ENCODE results near the gene MUC6.

The MUC6 gene, protein sequence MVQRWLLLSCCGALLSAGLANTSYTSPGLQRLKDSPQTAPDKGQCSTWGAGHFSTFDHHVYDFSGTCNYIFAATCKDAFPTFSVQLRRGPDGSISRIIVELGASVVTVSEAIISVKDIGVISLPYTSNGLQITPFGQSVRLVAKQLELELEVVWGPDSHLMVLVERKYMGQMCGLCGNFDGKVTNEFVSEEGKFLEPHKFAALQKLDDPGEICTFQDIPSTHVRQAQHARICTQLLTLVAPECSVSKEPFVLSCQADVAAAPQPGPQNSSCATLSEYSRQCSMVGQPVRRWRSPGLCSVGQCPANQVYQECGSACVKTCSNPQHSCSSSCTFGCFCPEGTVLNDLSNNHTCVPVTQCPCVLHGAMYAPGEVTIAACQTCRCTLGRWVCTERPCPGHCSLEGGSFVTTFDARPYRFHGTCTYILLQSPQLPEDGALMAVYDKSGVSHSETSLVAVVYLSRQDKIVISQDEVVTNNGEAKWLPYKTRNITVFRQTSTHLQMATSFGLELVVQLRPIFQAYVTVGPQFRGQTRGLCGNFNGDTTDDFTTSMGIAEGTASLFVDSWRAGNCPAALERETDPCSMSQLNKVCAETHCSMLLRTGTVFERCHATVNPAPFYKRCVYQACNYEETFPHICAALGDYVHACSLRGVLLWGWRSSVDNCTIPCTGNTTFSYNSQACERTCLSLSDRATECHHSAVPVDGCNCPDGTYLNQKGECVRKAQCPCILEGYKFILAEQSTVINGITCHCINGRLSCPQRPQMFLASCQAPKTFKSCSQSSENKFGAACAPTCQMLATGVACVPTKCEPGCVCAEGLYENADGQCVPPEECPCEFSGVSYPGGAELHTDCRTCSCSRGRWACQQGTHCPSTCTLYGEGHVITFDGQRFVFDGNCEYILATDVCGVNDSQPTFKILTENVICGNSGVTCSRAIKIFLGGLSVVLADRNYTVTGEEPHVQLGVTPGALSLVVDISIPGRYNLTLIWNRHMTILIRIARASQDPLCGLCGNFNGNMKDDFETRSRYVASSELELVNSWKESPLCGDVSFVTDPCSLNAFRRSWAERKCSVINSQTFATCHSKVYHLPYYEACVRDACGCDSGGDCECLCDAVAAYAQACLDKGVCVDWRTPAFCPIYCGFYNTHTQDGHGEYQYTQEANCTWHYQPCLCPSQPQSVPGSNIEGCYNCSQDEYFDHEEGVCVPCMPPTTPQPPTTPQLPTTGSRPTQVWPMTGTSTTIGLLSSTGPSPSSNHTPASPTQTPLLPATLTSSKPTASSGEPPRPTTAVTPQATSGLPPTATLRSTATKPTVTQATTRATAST (N-terminal part only)

DNA sequence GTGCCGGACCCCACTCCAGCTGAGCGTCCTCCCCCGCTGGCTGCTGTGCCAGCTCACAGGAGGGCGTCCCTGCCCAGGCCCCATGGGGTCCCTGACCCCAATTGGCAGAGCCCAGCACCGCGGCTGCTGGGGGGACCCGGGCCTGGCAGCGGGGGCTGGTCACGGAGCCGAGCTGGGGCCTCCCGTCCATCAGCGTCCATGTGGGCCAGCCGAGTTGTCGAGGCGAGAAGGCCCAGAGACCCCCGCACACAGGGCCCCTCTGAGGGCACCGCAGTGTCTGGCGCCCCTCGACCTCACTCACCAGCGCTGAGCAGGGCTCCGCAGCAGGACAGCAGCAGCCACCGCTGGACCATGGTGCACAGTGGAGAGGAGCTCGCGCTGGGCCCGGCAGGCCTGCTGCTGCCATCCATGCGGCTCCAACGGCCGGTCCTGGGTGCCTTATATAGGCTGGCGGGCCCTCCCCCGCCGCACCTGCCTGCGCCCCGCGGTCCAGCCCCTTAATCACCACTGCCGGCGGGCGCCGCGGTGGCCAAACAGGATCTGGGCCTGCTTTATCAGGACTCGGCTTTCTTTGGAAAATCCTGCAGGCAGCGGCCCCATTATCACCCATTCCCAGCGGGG lies at the start of gene MUC6:
Gene MUC6 (minus strand): TSS at position 416 of the 621 bp plus-strand sequence. CDS start 63 bp downstream, at position 353.
- DNase-seq (ENCODE audit: low read depth): no peak

DNA sequence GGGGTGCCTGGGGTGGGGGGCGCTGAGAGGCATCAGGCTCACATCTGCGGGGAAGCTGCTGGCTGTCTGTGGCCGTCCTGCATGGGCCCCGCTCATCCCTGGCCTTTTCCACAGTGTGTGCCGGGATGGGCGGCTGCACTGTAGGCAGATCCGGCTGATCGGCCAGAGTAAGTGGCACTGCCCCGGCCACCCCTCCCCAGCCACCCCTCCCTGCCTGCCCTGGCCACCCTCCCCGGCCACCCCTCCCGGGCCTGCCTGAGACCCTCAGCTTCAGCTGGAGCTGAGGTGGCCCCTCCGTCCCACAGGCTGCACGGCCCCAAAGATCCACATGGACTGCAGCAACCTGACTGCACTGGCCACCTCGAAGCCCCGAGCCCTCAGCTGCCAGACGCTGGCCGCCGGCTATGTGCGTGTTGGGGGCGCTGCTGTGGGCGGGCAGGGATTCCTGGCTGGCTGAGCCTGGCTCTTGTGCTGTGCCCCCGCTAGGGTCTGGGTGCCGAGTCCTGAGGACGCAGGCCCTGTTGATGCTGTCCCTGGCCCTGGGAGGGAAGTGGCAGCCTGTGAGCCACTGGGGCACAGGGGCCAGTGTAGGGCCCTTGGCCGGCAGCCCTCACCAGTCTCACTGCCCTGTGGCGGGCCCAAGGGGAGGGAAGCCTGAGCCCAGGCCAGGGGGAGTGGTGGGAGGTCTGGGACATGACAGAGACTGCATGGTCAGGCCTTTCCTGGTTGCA lies 49.1 kb upstream of the MUC6 start:
- no peak for DNase-seq (ENCODE audit: low read depth)

DNA sequence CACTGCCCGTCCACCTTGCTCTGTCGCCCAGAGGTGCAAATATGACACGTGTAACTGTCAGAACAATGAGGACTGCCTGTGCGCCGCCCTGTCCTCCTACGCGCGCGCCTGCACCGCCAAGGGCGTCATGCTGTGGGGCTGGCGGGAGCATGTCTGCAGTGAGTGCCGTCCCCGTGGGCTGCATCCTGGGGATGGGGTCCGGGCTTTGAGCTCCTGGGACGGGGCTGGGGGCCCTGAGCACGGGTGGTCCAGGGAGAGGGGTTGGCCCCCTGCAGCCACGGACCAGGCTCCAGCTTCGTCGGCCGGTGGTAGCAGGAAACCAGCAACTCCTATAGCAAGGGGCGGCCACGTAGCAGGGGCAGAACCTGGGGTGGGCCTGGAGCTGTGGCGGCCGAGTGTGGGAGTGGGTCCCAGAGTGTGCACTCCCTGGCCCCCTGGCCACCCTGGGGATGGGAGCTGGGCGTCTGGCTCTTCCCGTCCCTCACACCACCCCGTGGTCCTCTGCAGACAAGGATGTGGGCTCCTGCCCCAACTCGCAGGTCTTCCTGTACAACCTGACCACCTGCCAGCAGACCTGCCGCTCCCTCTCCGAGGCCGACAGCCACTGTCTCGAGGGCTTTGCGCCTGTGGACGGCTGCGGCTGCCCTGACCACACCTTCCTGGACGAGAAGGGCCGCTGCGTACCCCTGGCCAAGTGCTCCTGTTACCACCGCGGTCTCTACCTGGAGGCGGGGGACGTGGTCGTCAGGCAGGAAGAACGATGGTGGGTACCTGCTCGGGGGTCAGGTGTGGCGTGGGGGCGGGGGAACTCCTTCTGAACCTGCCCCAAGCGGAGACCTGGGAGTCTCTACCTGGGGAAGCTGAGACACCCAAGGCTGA lies 48.3 kb upstream of the MUC6 start:
- no peak for DNase-seq (ENCODE audit: low read depth)

DNA sequence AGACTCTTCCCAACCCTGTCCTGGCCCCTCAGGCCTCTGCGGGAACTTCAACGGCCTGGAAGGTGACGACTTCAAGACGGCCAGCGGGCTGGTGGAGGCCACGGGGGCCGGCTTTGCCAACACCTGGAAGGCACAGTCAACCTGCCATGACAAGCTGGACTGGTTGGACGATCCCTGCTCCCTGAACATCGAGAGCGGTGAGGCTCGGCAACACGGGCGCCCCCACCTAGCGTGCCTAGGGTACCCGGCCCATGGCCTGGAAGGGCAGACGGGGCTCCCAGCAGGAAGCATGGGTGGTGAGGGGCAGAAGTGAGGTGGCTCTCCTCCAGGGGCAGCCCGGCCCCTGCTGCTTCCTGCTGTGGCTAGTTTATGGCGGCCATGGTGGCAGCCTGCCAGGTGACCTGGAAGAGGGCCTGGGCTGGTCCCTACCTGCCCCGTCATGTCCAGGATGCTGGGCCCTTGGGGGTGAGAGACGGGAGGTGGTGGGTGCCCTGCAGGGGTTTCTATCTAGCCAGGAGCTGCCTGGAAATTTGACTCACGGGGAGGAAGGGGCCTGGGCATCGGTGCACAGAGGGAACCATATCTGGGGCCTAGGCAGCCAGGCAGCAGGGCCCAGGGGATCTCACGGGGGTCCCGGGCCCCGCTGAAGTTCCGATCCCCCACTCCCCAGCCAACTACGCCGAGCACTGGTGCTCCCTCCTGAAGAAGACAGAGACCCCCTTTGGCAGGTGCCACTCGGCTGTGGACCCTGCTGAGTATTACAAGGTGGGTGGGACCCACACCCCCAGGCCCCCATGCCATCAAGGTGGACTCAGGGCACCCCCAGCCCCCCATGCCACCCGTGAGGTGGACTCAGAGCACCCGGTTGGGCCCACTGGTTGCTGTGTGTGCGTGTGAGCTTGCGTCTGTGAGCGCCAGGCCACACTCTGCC lies 47.4 kb upstream of the MUC6 start:
- DNase-seq (ENCODE audit: low read depth): no peak

DNA sequence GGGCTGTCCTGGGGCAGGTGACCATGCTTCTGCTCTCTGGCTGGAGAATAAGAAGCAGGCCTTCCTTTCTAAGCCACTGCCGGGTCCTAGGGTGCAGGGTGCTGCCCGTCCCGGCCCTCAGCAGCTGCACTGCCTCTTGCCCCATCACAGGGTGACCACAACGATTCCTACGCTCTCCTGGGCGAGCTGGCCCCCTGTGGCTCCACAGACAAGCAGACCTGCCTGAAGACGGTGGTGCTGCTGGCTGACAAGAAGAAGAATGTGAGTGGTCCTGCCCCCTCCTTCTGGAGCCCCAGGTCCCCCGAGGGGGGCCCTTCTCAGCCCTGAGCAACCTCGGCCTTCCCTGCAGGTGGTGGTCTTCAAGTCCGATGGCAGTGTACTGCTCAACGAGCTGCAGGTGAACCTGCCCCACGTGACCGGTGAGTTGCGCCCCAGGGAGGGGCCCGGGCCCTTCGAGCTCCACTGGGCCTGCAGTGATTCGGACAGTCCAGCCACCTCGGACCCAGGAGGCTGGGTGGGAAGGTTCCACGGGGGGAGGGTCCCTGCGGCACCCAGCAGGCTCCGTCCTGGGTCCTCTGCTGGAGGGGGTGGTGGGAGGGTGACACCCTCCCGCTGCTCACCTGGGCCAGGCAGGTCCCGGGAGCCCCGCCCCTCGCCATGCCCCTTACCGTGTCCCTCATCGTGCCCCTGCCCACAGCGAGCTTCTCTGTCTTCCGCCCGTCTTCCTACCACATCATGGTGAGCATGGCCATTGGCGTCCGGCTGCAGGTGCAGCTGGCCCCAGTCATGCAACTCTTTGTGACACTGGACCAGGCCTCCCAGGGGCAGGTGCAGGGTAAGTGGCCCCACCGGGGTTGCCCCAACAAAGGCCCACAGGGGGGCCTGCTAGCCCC lies 46.5 kb upstream of the MUC6 start:
- no peak for DNase-seq (ENCODE audit: low read depth)

DNA sequence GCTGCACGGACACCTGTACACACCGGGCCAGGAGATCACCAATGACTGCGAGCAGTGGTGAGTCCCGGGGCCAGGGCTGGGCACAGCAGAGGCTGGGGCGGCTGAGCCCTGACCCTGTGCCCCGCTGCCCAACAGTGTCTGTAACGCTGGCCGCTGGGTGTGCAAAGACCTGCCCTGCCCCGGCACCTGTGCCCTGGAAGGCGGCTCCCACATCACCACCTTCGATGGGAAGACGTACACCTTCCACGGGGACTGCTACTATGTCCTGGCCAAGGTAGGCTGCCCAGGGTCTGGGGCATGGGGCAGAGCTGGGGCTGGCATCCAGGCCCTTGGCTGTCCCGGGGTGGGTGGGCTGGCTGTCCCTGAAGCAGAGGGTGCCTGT lies 45.8 kb upstream of the MUC6 start:
- DNase-seq (ENCODE audit: low read depth): no peak

DNA sequence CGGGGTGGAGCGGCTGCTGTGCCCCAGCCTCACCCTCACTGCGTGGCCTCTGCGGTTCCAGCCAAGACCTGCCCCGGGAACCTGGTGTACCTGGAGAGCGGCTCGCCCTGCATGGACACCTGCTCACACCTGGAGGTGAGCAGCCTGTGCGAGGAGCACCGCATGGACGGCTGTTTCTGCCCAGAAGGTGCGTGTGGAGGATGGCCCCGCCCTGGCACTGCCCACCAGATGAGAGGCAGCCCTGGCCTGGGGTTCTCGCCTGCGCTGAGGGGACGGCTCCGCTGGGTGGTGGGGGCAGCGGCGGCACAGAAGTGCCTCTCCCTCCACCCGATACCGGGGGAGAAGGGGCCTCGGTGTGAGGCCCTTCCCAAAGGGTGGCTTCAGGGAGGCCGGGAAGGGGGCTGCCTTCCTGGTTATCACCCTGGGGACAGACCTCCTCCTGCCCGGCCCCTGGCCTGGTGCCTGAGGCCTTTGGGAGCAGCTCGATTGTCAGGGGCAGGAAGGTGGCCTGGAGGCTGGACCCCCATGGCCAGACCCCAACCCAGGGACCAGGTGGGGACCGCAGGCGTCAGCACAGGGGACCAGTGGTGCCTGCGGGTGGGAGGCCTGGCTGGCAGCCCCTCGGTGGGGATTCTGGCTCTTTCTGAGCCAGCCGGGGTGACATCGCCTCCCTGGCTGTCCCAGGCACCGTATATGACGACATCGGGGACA lies 45.2 kb upstream of the MUC6 start:
- DNase-seq (ENCODE audit: low read depth): no peak

DNA sequence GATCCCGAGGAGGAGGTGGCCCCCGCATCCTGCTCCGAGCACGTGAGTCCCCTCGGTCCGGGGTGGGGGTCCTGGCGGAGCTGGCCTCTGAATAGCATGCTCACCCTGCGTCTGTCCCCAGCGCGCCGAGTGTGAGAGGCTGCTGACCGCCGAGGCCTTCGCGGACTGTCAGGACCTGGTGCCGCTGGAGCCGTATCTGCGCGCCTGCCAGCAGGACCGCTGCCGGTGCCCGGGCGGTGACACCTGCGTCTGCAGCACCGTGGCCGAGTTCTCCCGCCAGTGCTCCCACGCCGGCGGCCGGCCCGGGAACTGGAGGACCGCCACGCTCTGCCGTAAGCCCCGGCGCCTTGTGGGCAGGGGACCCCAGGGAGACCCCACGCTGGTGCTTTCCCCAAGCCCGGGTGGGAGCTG lies 41.7 kb upstream of the MUC6 start:
- DNase-seq (ENCODE audit: low read depth): no peak

DNA sequence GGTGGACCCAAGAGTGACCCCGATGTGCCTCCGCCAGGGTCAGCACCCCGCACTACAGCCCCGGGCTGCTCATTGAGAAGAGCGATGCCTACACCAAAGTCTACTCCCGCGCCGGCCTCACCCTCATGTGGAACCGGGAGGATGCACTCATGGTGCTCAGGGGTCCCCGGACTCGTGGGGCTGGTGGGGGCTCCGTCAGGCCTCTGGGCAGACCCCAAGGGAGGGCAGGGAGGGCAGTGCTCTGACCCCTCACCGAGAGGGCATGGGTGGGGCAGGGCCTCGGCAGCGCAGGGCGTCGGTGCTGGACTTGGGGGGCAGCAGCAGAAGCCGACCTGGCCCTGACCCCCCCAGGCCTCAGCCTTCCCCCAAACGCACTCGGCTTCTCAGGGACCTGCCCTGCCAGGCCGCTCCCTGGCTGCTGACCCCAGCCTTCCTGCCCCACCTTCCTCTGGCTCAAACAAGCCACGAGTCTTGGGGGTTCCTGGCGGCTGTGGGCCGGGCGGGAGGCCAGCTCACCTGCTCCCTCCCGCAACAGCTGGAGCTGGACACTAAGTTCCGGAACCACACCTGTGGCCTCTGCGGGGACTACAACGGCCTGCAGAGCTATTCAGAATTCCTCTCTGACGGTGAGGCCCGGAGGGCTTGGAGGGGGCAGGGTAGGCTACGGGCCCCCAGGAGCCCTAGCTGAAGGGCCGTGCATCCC lies 41.0 kb upstream of the MUC6 start:
- DNase-seq (ENCODE audit: low read depth): no peak

DNA sequence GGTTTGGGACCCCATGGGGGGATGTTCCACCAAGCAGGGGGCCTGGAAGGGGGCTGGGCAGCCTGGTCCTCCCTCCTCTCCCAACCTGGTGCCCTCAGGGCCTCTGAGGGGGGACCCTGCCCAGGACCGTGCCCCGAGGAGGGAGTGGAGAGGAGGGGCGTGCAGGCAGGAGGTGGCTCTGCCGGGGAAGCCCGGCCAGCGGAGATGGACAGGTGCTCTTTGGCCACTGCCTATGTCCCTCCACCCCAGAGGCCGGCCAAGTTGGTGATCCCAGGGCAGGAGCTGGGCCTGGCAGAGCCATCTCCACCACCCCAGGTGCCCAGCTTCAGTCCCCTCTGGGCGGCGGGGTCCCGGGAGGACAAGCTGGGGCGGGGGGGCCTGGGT lies 40.5 kb upstream of the MUC6 start:
- DNase-seq (ENCODE audit: low read depth): no peak

DNA sequence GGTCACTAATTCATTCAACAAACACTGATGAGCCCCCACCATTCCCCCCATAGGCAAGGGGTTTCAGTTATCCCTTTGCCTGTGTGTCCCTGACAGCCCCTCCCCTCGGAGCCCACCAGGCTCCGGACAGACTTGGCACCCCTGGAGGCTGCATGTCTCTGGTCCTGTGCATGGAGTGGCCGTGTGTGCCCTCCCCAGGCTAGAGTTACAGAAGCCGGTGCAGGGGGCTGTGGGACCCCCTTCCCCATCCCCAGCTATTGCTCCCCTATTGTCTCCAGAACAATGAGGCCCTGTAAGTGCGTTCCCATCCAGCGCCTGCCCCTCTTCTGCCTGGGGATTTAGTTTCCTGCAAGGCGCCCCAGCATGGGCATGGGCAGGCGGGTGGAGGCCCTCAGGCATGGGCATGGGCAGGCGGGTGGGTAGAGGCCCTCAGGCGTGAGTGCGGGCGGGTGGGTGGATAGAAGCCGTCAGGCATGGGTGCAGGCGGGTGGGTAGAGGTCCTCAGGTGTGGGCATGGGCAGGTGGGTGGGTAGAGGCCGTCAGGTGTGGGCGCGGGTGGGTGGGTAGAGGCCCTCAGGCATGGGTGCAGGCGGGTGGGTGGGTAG lies 39.6 kb upstream of the MUC6 start:
- no peak for DNase-seq (ENCODE audit: low read depth)

DNA sequence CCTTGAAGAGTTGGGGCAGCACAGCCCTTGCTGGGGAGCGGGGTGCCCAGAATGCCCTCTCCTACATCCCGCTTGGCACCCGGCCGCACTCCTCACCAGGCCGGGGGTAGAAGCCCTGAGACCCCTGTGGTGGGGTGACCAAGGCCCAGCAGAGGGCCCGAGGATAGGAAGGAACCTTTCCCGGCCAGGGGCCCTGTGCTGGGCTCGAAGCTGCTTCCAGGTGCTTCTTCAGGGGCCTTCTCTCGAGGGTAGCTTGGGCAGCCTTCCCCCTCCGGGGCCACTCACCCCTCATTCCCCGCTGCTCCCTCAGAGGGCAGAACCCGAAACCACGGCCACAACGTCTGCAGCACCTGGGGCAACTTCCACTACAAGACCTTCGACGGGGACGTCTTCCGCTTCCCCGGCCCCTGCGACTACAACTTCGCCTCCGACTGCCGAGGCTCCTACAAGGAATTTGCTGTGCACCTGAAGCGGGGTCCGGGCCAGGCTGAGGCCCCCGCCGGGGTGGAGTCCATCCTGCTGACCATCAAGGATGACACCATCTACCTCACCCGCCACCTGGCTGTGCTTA lies 38.9 kb upstream of the MUC6 start:
- DNase-seq (ENCODE audit: low read depth): no peak

DNA sequence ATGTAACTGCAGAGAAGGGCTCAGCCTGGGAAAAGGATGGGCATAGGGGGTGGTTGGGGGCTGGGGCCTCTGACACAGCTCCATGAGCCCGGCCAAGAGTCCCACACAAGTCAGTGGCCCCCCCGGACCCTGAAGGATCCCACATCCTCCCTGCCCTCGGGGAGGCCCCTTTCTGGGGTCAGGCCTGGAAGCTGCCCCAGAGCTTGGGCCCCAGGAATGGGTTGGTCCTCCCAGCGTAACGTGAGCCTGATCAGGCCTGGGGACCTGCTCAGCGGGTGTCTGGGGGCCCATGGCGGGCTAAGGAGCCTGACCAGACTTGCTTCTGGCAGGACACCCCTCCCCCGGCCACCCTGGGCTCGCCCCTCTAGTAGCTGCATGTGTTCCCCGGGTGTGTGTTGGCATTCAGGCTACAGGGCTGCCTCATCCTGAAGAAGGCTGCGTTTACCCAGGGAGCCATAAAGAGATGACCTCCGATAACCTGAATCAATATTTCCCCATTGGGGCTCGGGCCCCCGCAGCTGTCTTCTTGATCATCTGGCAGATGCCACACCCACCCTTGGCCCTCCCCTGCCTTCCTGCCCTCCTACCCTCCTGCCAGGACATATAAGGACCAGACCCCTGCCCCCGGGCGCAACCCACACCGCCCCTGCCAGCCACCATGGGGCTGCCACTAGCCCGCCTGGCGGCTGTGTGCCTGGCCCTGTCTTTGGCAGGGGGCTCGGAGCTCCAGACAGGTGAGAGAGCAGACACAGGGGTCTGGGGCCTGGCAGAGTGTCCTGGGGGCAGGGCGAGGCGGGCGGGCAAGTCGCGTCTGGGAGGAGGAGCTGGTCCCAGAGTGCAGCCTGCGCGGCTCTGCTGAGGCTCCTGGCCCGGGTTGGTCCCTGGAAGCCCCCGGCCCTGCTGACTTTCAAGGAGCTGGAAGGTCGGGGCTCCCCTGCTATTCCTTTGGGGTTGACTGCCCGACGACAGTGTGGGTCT lies 38.0 kb upstream of the MUC6 start, which contains the start of gene MUC2:
Gene MUC2 (plus strand): TSS at position 631 of the 978 bp plus-strand sequence.
- no peak for DNase-seq (ENCODE audit: low read depth)

DNA sequence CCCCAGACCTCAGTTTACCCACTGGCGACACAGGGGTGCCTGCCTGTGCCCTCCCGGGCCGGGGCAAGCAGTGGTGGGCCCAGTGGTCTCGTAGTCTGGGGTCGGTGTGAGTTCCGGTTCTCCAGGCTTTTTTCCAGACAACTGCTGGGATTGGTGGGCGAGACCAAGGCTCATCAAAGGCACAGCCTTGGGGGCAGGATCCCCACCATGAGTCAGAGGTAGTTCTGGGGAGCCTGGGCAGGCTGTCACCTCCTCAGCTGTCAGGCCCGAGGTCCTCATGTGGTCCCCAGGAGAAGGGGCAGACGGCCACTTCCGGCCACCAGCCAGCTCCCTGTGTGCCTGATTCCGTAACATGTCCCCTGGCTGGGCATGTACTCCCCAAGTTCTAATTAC lies 37.3 kb upstream of the MUC6 start:
- no peak for DNase-seq (ENCODE audit: low read depth)

Measured in amniotic epithelial cell (primary cell).